Right ventricle myocardium inferior (tissue), 1 donor: Measurements from ENCODE around the gene ADGRG7. TPM values are rescaled to one million over a fixed set of nuclear protein-coding genes. Genes with fewer than 3 reads are reported as not detected.

Source experiments
- ATAC-seq: fragments of 200-7000 bp; cut with Tn5 transposase; one replicate; pipeline ENCODE4 v1.9.1; 2020; ENCODE audit warnings: mild to moderate bottlenecking, moderate library complexity
- DNase-seq: peaks from one replicate; pipeline ENCODE4 v3.0.0; 2021; ENCODE audit errors: missing footprints
- intact Hi-C: fragments of 100-400 bp; cut with DNase I; formaldehyde crosslinking; loops from one replicate; pipeline ENCODE4 v1.11.0; 2022
- total RNA-seq: library from RNA; stranded (reverse); fragmentation: NEBNext Ultra II Directional; extraction: Animal tissue kit (Norgen Biotek cat#: 25700); gene quantifications from one replicate; pipeline ENCODE4 v1.2.1, GENCODE V29; 2021
- donor health status: DM: no; HTN: yes; CAD: no; lungs with severe emphysema.

The ADGRG7 gene
- total RNA-seq, 1 donor from 2014 or later, result not detected

DNA sequence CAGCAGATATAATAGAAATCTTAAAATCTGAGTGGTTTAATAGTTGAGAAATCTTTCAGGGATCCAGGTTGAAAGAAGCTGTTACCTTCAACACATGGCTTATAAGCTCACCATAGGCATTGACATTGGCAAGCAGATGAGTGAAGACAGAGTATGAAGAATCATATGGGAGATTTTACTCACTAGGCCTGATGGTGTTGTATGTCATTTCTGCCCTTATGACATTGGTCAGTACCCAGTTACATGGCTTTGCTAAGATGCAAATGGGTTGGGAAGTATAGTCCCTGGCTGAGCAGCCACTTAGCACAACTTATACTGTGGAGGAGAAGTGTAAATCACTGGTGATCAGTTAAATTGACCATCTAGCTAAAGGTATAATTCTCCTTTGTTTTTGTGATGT lies 105.8 kb downstream of the ADGRG7 start:
- DNase-seq, result no peak
- ATAC-seq, result no peak
- intact Hi-C loops, result loop anchor here (5.0 kb wide), 1 partner anchor 37 kb away; no protein-coding TSS in a partner anchor

DNA sequence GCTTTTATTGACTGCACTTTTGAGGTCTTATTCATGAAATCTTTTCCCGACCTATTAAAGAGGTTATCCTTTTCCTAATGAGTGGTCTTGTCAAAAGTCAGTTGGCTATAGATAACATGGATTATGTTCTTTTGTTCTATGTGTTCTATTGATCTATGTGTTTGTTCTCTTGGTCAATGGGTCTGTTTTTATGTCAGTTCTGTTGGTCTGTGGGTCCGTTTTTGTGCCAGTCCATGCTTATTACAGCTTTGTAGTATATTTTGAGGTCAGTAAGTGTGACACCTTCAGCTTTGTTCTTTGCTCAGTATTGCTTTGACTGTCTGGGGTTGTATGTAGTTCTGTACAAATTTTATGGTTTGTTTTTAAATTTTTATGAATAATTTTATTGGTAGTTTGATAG lies 107.7 kb downstream of the ADGRG7 start:
- no peak for ATAC-seq
- intact Hi-C loops, result loop anchor here (5.0 kb wide), 1 partner anchor 35 kb away; no protein-coding TSS in a partner anchor

GRCh38 chr3:100717637-100718487 lies 108.5 kb downstream of the ADGRG7 start:
- ATAC-seq, result peak; percentile 20

More for the DNA sequence above, 107.7 kb downstream of the ADGRG7 start:
- no peak for DNase-seq

DNA sequence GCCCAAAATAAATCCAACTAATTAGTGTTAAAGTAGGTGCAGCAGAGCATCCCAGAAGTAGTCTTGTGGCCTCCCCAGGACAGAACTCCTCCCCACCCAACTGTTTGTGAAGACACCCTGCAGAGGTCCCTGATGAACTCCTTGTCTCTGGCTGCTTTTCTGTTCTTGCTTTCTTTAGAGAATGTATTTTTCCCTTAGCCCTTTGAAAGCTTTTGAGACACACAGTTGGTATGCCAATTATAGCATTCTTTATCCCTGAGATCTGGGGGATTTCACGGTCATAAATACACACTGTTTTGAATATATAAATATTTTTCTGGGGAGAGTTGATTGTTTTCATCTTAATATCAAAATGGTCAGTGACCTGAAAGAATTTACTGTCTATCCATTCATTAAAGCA lies 109.7 kb downstream of the ADGRG7 start:
- DNase-seq (no peak), ATAC-seq (no peak)
- intact Hi-C loops, result loop anchor here (5.0 kb wide), 1 partner anchor 33 kb away; no protein-coding TSS in a partner anchor

More at GRCh38 chr3:100717637-100718487, 108.5 kb downstream of the ADGRG7 start:
- DNase-seq, result no peak
- intact Hi-C loops, result loop anchor here (5.0 kb wide), 1 partner anchor 34 kb away; no protein-coding TSS in a partner anchor

GRCh38 chr3:100720426-100720825 lies 111.0 kb downstream of the ADGRG7 start:
- no peak for DNase-seq
- ATAC-seq, result no peak
- intact Hi-C loops, result no loop called here

DNA sequence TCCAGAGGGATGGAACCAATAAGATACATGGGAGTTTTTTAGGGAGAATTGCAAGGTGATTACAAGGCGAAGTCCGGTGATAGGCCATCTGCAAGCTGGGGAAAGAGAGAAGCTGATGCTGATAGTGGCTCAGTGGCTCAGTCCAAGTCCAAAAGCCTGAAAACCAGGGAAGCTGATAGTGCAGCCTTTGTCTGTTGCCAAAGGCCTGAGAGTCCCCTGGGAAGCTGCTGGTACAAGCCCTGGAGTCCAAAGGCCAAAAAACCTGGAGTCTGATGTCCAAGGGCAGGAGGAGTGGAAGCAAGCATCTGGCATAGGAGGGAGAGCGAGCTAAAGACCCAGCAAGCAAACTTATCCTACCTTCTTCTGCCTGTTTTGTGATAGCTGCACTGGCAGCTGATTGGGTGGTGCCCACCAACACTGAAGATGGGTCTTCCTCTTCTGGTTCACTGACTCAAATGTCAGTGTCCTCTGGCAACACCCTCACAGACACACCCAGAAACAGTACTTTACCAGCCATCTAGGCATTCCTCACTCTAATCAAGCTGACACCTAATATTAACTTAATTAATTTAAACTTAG lies 116.6 kb downstream of the ADGRG7 start:
- intact Hi-C loops, result no loop called here
- DNase-seq, result no peak
- ATAC-seq, result peak; percentile 23

DNA sequence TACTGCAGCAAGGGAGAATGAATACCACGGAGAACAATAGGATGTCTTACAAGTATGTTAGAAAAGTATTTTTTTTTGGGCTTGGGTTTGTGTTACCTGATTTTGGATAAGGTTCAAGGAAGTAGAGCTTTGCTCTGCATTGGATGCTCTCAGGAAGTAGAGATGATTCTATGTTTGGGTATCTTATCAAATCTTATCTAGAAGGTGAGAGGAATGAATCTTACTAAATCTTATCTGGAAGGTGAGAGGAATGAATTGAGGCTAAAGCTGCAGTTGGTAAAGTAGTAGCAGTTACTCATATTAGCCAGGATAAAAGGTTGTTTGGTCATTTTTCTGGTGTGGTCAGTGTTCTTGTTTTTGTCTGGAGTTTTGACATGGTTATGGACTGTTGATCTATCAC lies 117.3 kb downstream of the ADGRG7 start:
- DNase-seq (no peak), ATAC-seq (no peak)
- intact Hi-C loops, result no loop called here

GRCh38 chr3:100730524-100730923 lies 121.1 kb downstream of the ADGRG7 start:
- no peak for ATAC-seq
- intact Hi-C loops, result no loop called here

GRCh38 chr3:100732435-100732834 lies 123.0 kb downstream of the ADGRG7 start:
- intact Hi-C loops, result no loop called here
- DNase-seq (no peak), ATAC-seq (no peak)

More at GRCh38 chr3:100730524-100730923, 121.1 kb downstream of the ADGRG7 start:
- no peak for DNase-seq

DNA sequence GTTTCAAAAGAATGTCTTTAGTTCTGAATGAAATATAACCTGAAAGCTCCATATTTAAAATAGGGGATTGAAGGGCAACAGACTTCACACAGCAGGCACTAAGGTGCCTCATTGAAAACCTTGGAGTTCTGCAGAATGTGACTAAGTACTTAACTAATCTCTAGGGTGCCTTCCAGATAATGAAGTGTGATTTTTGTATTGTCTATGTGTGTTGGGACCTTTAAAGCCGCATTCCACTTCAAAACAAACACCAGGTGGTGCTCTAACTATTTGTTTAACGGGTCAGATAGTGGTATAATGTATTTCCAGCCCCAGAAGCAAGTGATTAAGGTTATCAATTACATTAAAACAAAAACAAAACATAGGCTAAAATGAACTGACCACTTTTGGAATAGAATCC lies 127.9 kb downstream of the ADGRG7 start:
- ATAC-seq, result peak; percentile 26
- intact Hi-C loops, result no loop called here

DNA sequence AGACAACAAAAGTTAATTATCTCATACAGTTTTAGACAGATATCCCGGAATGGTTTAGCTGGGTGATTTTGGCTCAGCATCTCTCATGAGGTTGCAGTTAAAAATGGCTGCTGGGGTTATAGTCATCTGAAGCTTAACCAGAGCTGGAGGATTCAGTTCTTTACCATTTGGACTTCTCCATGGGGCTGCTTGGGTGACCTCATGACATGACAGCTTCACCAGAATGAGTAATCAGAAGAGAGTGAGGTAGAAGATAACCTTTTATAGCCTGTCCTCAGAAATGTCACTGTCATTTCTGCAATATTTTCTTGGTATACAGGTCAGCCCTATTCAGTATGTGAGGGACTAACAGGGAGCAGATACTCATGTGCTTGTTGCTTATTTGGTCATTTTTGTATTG lies 130.8 kb downstream of the ADGRG7 start:
- intact Hi-C loops, result no loop called here
- ATAC-seq (no peak), DNase-seq (no peak)

More for the DNA sequence above, 127.9 kb downstream of the ADGRG7 start:
- no peak for DNase-seq

DNA sequence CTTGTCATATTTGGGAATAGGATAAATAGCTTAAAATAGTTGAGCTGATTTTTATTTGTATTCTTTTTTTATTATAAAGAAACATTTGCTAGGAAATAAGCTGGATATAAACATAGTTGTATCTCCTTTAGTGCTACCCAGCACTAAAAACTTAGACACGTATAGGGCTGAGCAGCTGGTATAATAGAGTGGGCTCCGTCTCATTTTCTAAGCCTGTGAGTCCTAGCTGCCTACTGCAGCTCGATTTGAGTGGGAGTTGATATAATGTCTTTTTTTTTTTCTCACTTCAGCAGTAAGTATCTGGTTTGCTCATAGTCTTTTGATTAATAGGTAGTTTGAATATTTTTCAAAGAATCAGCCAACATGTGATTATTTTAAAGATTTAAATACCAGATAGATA lies 134.1 kb downstream of the ADGRG7 start:
- ATAC-seq (no peak), DNase-seq (no peak)
- intact Hi-C loops, result no loop called here

DNA sequence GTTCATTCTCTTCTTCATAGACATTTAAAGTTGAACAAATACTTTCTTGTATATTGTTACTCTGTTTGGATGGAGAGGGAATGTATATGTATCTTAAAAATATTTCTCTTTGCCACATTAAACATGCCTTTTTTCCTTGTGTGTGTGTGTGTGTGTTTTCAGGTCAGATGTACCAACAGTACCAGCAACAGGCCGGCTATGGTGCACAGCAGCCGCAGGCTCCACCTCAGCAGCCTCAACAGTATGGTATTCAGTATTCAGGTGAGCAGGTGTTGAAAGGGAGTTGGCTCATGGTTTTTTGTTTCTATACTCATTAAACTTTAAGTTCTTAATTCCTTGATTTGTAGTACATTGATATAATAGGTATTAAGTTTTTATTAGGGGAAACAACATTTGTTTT lies 135.3 kb downstream of the ADGRG7 start:
- no peak for DNase-seq
- intact Hi-C loops, result no loop called here
- ATAC-seq, result no peak

Other genes with a start within 250 kb of the ADGRG7 start
- gene TOMM70, start 208.5 kb upstream of the ADGRG7 start, total RNA-seq, result 65.9 TPM
- 2.4 TPM for gene LNP1, start 208.1 kb upstream of the ADGRG7 start, total RNA-seq
- 8.0 TPM for gene TMEM45A, start 117.0 kb upstream of the ADGRG7 start, total RNA-seq
- 104 TPM for gene TFG, start 99.9 kb downstream of the ADGRG7 start, total RNA-seq